OCI-M2 (cell line): ENCODE data around the gene DOCK4.

Source experiments
- DNase-seq: peaks from one replicate; lab custom pipeline; 2025; ENCODE audit not compliant: unreplicated experiment; lab: John Stamatoyannopoulos, UW

Gene DOCK4

DNA sequence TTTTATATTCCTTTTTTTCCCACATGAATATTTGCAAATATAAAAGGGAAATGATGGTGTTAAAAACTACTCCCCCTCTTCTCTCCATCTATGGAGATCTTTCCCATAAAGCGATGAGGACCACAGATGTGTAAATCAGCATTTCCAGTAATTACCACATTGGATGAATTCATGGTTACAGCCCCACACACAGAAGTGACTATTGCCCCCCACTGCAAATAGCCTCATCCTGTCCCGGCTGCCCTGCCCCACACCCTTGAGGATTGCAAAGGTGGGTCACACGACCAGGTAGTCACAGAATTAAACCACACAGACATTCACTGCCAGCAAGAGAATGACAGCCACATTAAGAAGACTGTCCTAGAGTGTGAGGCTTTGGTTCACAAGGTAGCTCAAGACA is 145.1 kb downstream of the DOCK4 start:
- DNase-seq = no peak

DNA sequence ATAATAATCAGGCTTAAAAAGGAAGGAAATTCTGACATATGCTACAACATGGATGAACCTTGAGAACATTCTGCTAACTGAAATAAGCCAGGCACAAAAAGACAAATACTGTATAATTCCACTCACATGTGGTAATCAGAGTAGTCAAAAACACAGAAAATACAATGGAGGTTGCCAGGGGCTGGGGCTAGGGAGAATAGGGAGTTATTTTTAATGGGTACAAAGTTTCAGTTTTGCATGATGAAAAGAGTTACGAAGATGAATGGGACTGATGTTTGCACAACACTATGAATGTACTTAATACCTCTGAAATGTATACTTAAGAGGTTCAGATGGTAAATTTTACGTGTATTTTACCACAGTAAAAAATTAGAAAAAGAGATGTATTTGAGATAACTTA is 145.6 kb downstream of the DOCK4 start:
- DNase-seq = no peak

DNA sequence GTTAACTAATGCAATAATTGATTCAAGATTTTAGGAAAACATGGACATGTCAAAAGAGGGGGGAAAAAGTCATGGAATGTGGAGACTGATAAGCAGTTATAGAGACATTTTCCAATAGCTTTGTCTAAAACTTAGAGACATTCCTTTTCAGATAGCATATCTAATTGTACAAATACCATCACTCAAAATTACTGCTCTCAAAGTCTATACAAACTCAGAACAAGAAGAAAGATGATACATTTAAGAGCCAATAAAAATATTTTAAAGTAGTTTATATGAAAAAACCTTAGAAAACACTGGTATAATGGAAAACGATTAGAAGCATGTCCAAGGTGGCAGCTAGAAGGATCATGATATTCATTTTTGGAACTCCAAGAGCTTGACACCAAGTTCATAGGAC is 146.5 kb downstream of the DOCK4 start:
- DNase-seq = no peak

DNA sequence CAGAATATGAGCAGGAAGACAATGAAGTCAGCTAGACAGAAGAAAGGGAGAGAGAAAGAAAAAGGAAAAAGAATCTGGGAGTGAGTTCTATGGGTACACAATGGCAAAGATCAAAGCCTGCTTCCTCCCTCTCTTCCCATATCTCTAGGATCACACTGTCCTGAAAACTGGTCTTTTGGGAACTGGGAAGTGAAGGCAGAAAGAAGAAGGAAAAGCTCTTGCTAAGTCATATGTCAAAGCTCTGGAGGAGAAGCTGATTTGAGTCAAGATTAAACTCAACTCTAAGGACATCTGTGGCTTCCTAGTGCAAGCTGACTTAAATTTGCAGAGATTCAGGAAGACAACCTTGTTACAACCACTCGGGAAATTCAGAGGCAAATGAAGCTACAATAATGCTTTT is 147.5 kb downstream of the DOCK4 start:
- DNase-seq = no peak

DNA sequence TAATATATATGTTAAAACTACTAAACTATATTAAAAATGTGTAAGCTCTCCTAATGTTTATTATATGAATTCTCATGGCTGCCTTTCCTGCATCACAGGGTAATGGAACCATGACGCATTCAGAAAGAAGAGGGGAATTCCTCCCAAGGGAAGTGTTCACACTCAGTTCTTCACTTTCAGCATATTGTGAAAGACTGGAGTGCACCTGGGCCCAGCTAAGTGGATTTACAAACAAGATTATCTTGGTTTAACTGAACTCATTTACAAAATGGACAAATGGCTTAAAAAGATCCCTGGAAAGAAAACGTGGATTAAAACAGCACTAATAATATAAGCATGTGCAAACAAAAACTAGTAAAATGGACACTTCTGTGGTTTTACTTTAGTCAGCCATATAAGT is 149.8 kb downstream of the DOCK4 start:
- DNase-seq = no peak

DNA sequence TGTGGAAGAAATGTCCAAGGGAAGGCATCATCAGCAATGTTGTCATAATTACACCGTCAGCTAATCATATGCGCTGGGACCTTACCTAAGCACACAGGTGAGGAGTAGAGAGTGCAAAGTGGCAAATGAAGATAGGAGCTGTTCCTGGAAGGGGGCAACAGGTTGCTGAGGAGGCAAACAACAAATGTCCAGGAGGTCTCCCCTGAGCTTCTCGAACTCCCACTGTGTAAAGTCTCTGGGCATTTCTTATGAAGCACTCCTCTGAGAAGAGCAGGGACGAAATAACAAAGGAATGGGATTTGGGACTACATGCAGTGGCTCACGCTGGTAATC is 152.5 kb downstream of the DOCK4 start:
- DNase-seq = no peak

DNA sequence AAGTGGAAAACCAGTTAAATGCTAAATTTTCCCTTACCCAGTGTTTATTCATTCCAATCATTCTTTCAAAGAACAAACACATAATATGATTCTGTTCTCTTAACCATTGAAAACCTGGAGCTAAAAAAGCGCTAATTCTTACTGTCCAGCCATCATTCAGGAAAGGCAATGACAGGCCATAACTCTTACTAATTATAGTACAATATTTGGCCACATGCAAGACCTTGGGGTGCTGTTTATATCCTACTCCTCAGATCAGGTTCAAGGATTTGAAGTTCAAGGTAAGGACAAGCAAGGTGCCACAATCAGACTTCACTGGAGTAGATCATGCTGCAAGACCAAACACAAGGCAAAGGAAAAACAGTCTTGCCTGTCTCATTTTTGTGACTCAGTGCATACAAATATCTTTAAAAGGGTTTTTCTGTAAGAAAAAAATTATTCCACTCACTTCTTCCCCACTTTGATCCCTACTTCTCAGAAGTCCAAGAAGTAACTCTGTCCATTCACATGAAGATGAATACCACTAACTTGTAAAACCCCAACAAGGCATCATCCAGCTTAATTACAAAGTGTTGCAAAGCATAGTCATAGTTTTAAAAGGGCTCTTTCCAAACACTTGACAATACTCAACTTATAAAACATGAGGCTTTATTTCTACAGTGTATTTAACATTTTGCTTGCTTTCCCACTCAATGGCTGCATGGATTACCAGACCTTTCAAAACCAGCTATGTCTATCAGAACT is 153.0 kb downstream of the DOCK4 start:
- DNase-seq = no peak

DNA sequence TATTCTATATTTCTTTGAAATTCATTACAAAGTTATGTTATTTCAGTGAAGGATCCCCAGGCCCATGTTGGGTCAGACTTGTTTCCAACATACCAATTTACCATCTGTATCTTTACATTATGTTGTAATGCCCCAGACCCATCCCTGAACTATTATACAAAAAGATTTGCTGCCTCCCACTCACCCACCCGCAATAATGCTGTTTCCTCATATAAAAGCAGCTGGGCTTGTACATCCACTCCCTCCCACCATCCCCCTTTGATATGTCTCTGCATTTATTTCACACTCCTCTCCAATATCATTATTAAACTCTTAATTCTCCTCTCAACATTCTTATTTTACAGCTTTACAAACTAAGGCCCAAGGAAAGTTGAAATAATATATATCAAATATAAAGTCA is 153.7 kb downstream of the DOCK4 start:
- no peak for DNase-seq

DNA sequence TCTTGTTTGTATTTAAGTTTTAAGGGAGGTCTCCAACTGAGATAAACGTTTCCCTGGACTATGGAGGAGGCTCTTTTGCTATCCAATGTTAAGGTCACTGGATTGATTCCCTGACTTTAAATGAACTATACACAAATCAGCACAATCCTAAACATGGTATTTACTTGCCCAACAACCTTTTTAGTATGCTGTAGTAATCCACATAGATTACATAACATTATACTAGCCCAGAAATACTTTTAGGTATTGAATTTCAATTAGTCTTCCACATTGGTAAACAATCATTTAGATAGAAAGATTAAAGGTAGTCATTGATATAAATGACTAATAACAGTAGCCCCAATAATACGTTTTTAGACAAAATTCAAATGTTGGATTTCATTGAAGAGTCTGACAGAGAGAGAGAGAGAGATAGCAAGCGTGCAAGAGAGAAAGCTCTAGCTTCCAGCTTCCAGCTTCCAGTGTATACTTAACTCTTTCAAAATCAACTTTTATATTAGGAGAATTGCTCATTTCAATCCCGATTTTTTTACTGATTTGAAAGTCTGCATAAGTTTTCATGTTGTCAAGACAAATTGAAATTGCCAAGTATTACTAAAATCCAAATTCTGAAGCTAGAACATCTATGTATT is 155.8 kb downstream of the DOCK4 start:
- DNase-seq = no peak

DNA sequence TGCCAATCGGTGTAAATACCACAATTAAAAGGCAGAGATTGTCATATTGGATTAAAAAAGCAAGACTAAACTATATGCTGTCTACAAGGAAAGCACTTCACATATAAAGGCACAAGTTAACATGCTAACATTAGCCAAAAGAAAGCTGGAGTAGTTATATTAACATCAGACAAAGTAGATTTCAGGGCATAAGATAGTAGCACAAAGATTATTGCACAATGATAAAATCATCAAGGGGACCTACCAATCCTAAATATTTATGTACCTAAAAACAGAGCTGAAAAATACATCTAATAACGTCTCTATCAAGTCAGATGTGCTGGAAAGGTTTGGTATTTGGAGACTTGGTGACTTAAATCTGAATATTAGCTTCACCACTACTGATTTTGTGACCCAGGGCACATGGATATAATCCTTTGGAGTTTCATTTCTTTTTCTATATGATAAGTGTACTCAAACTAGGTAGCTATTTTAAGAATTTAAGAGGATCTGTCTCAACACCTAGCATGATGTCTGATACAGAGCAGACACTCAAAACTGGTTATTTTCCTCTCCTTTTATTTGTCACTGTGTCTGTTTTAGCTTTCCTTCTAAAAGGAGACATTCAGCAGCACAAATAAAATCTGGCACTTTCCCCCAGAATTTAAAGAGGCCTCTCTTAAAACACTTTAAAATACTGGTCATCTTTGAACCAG is 156.5 kb downstream of the DOCK4 start:
- no peak for DNase-seq

DNA sequence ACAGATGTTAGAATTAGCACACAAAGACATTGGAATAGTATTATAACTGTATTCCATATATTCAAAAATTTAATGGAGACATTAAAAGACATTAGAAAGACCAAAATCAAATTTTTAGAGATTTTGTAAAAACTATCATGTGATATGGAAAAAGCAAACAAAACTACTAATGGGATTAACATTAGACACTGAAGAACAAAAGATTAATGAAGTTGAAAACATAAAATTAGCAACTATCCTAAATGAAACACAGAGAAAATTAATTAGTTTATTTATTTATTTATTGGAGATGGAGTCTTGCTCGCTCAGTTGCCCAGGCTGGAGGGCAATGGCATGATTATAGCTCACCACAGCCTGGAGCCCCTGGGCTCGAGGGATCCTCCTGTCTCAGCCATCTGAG is 158.8 kb downstream of the DOCK4 start:
- DNase-seq = no peak

DNA sequence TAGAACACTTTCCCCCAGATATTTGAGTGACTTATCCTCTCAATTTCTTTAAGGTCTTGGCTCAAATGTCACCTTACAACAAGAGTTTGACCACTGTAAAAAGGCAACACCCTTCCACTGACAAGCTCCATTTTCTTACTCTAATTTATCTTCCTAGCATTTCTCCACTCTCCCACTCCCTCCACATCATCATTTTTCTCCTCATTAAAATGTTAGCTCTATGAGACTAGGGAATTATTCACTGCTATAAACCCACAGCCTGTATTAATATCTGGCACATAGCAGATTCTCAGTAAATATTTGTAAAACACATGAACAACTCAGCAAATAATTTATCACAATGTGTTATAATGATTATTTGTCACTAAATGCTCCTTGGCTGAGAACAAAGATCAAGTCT is 161.0 kb downstream of the DOCK4 start:
- DNase-seq = no peak

DNA sequence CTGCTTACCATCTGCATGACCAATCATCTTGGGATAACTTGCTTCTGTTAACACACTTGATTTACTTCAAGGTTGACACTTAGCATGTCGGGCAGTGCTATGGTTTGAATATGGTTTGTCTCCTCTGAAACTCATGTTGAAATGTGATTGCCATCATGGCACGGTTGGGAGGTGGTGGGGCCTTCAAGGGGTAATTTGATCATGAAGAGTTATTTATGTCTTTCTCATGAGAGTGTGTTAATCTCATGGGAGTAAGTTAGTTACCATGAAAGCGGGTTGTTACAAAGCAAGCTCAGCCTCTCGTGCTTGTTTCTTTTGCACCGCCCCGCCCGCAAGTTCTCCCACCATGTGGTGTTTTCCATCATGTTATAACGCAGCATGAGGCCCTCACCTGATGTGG is 163.6 kb downstream of the DOCK4 start:
- no peak for DNase-seq

DNA sequence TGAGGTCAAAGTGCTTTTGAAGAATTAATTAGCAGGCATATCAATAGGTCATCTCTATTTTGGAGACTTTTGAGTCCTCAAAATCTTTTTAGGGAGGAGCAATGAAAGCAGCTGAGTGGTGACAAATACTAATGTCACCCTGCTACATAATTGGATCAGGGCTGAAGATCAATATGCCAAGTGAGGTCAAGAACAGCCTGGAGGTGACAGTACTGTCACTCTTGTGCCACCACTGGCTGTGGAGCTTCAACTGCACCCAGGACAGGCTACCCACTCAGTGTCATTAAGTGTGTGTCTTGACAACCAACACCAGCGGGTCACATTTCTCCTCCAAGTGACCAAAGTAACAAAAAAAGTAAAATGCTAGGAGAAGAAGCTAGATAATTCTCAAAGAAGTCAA is 167.8 kb downstream of the DOCK4 start:
- DNase-seq = no peak

DNA sequence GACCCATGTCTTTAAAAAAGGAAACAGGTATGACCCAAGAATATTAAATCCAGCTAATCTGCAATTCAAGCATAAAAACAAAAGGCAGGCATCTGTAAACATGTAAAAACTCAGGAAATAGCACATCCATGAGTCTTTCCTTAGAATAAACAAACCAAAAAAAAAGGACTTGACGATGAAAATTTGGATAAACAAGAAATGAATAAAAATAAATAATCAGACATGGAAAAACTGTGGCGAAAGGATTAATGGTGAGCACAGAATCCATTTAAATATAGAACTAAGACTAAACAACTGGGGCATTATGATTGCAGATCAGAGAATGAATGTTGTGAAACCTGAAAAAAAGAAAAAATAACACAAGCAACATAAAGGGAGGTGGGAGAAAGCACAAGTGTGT is 170.1 kb downstream of the DOCK4 start:
- DNase-seq = no peak

DNA sequence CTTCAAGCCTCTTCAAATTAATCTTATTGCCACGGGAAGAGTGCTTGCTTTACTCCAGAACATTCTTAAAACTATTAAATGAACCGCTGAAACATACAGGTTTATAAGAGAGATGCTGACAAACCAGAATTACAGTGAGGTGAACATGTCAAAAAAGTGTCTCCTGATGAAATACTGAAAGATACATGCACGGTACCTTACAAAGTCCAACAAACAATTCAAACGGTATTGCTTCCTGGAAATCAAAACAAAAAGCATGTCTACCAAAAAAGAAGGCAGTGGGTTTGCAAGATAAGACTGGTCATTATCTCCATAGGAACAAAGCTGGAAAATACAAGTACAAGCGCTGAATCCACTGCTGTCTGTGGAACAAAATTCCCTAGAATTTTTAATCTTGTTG is 174.5 kb downstream of the DOCK4 start:
- no peak for DNase-seq

DNA sequence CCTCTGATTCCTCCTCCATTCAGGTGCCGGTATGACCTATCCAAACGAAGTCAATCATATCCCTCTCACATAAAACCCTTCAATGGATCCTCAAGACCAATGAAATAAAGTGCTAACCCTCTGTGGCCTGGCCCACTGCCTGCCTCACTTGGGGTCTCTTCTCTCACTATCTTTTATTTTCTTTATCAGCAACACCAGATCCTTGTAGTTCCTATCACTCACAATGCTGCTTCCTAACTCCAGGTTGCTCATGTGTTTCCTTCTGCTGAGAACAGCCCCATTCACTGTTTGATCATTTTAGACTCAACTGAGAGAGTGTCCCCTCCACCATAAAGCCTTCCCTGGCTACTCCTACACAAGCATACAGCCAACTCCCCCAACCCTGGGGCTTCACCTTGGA is 180.6 kb downstream of the DOCK4 start:
- no peak for DNase-seq

DNA sequence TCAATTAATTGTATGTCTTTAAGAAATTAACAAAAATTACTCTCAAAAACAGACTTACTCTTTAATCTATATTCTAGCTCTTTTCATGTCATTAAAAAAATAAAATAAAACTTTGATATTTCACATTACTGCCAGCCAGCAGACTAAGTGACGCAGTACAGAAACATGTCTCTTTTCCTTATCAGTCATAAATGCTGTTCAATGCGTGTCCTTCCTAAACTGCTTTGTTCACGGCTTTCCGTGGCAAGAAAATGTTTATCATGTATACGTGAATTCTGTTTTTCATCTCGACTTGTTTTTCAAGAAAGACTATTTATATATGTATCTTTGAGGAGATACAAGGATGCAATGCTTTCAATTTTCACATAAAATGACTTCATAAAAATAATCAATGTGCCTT is 182.4 kb downstream of the DOCK4 start:
- no peak for DNase-seq

DNA sequence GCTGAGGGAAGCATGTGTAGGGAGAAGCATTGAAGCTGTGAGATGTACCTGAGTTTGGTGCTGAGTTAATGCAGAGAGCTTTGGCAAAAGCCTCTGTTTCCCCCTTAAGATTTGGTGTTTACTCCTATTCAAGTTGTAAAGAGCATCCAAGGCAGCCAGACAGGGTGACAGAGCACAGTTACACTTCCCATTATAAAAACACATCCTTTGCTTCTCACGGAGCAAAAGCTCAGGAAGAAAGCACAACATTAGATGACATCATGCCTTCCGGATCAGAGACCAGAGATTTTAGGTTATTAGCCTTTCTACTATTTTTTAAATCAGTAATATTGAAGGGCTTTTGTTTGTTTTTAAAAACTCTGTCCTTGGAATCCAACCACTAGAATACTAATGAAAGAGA is 182.9 kb downstream of the DOCK4 start:
- DNase-seq = no peak

DNA sequence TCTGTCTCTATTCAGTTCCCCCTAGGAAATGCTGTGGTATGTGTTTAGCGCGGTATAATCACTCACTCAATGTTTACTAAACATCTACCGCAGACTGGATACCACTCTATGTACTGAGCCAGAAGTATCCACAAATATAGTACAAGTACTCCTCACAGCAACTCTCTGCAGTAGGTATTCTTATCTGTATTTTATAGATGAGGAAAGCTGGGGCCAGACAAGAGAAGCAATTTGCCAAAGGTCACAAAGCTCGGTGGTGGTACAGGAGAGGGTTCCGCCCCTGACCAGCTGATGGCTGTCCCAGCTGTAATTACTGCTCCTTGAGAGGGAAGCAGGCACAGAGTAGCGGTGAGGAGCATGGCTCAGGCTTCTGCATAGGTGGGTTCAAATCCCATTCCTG is 184.1 kb downstream of the DOCK4 start:
- DNase-seq = no peak

DNA sequence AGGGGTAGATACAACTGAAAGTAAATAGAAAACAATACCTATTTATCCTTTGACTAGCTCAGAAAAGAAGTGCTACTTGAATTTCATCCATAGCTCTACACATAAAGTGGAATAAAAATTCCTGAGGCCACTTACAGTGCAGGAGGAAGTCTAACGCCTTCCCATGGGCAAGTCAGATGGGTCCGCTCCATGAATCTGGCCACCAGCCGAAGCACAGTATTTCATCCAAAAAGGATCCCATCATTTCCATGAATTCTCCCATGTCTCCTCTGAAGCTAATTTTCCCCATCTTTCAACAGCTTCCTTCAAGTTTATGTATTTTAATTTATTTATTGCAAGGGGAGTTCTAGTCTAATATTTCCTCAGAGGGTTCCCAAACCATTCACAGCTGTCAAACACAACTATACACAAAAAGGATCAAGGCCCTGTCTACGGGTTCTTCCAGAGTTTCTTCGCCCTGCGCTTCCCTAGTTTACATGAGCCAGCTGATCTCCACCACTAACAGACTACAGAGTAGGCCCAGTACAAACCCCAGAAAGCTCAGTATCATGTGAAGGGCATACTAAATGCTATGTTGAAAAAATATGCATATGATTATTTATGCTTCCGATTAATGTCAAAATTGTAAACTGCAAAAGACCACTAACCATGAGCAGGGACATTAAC is 184.7 kb downstream of the DOCK4 start:
- no peak for DNase-seq

DNA sequence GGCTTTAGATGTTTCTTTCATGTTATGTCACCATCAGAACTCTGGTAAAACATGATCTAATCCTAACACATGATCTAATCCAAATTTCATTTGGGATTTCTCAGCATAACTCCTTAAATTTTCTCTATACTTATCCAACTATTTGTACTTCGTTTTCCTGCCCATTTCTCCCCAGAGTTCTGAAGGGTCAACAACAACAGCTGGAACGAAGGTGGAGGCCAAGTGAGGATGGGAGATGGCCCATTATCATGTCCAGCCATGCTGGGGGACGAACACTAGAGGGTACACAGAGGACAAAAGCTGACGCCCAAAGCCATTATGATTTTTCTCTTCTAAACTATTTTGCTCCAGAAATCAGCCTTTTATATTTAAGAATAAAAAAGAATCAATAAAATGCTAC is 185.4 kb downstream of the DOCK4 start:
- no peak for DNase-seq
